ENCODE data around the gene INTS12. TPM values are rescaled to one million over a fixed set of nuclear protein-coding genes. Genes with fewer than 3 reads are reported as not detected.
"Not testable (repeated sequence)": the region's sequence is repeated elsewhere in the genome, so short reads cannot be mapped to it uniquely, and the experiment has no call there.

Gene INTS12
- total RNA-seq (2014; rRNA removed; shearing (Covaris generic)) = 19.4 and 22.2 TPM in 2 replicates

DNA sequence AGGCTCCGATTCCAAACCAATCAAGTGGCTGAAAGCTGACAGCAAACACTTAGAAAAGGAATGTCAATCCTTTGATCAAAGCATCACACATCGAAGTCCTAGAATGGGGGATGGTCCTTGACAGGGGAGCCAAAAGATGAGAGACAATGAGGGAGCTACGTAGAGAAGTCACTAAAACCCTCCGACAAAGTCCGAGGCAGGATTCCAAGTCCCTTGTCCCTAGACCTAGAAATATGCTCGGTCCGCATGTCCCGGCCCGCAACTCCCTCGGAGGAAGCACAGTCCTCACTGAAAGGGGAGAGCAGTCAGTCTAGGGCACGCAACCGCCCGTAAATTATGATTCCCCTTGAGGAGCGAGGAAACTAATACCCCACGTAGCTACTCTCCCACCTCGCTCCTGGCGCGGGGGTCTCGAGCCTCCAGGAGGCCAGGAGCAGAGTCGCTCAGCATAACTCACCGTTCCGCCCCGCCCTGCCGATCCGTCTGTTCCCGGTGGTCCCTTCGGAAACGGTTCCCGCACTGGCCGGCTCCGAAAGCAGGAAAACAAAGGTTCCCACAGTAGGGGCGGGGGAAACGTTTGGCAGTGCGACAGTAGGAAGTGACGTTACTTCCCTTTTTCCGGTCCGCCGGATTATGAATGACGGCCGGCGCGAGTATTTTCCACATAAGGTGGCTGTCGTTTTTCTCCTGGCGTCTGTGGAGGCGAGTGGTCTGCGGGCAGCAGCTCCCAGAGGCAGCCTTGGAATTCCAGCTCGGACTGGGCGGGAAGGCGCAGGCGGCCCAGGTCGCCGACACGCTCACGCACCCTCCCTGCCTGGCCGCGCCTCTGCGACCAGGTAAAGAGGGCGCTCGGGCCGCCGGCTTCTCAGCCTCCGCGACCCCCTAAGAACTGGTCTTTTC lies at the start of gene INTS12, which contains the start of gene GSTCD:
Gene INTS12 (minus strand): TSS at position 509 of the 900 bp plus-strand sequence. CDS start 8,684 bp downstream, outside the sequence.
Gene GSTCD (plus strand): TSS at position 604 of the 900 bp plus-strand sequence. CDS start 8,830 bp downstream, outside the sequence.
- peak; percentile 87 for DNase-seq (ENCODE audit: low read depth)

- no peak for DNase-seq (ENCODE audit: low read depth)
Observed at GRCh38 chr4:105755375-105755774, 46.9 kb upstream of the INTS12 start.

DNA sequence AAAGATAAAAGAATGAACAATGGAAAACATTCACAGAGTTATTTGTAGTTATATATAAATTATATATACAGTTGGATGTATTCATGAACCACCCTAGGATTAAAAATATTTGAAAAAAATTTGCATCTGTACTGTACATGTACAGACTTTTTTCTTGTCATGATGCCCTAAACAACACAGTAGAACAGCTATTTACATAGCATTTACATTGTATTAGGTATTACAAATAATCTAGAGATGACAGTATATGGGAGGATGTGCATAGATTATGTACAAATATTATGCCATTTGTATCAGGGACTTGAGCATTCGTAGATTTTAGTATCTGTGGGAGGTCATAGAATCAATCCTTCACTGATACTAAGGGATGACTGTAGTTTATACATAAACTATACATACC lies 44.9 kb upstream of the INTS12 start:
- no peak for DNase-seq (ENCODE audit: low read depth)

DNA sequence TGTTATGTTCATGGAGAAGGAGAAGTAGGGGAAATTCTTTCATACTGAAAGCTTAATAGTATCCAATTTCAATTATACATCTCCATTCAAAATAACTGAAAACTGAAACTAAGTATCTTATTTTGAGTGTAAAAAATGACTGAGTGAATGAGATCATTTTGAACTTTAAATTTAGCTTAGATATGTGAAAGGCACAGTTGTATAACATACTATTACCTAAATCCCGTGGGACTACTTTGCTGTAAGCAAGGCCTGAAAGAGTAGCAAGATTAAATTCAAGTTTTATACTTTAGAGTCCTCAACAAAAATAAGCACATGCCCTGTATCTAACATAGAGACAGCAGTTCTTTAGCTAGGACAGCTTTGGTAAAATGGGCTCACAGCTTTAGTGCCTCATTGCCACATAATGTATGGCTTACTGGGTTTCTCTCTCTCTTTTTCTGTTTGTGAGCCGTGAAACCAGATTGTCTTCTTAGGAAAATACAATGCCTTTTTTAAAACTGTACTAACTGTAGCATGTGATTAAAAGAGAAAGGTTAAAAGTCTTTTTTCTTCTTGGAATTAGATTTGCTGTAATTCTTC lies 43.3 kb upstream of the INTS12 start:
- DNase-seq (ENCODE audit: low read depth) = no peak

- DNase-seq (ENCODE audit: low read depth) = no peak
Observed at GRCh38 chr4:105748222-105748621, 39.7 kb upstream of the INTS12 start.

- no peak for DNase-seq (ENCODE audit: low read depth)
Observed at GRCh38 chr4:105741548-105741947, 33.1 kb upstream of the INTS12 start.

DNA sequence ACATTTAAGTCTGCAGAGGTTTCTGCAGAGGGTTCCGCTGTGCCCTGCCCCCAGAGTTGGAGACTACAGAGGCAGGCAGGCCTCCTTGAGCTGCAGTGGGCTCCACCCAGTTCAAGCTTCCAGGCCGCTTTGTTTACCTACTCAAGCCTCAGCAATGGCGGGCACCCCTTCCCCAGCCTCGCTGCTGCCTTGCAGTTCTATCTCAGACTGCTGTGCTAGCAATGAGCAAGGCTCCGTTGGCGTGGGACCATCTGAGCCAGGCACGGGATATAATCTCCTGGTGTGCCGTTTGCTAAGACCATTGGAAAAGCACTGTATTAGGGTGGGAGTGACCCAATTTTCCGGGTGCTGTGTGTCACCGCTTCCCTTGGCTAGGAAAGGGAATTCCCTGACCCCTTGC lies 26.7 kb upstream of the INTS12 start:
- DNase-seq (ENCODE audit: low read depth) = not testable (repeated sequence)

GRCh38 chr4:105729895-105730294 lies 21.4 kb upstream of the INTS12 start:
- DNase-seq (ENCODE audit: low read depth) = not testable (repeated sequence)

DNA sequence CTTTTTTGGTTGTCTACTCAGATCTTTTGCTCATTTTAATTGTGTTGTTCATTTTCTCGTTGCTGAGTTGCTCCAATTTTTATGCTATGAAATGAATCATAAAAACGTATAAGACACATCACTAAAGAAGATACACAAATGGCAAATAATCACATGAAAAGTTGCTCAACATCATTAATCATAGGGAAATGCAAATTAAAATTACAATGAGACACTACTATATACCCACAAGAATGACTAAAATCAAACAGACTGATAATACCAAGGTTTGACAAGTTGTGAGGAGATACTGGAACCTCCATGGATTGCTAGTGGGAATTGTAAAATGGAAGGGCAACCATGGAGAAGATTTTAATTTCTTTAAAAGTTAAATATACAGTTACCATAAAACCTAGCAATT lies 17.1 kb upstream of the INTS12 start:
- no peak for DNase-seq (ENCODE audit: low read depth)

DNA sequence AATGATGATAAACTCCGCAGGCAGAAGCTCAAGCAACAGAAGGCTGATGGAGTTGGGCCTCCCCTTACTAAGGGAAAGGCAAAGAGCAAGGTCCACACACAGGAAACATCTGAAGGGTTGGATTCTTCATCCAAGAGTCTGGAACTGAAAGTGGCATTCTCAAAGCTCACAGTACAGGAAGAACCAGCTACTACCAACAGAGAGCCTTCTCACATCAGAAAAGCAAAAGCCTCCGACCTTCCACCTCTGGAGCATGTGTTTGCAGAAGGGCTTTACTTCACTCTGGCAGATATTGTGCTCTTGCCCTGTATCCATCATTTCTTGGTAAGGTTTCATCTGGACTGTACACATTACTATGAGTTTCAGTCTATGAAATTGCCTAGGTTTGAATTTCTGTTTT lies 10.7 kb upstream of the INTS12 start:
- DNase-seq (ENCODE audit: low read depth) = no peak

- DNase-seq (ENCODE audit: low read depth) = peak; percentile 37
Observed at GRCh38 chr4:105715692-105716278, 7.3 kb upstream of the INTS12 start.

DNA sequence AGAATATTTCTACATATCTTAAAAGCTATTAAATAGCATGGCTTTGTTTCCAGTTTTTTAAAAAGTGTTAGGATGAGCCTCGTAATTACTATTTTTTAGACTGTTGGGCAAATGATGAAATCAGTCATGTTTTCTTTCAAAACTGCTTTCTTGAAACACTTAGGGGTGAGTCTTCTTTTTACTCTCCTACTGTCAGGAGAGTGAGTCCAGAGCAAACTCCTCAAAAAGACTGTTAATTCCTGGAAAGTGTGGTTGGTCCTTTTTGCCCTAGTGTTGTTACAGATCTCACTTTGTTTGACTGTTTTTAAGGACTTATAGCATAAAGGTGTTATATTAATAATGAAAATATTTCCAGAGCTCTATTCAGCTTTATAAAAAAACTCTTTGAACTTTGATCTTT lies 6.4 kb upstream of the INTS12 start:
- no peak for DNase-seq (ENCODE audit: low read depth)

GRCh38 chr4:105714071-105714521 lies 5.6 kb upstream of the INTS12 start:
- DNase-seq (ENCODE audit: low read depth) = no peak

GRCh38 chr4:105712766-105713165 lies 4.3 kb upstream of the INTS12 start:
- DNase-seq (ENCODE audit: low read depth) = no peak

DNA sequence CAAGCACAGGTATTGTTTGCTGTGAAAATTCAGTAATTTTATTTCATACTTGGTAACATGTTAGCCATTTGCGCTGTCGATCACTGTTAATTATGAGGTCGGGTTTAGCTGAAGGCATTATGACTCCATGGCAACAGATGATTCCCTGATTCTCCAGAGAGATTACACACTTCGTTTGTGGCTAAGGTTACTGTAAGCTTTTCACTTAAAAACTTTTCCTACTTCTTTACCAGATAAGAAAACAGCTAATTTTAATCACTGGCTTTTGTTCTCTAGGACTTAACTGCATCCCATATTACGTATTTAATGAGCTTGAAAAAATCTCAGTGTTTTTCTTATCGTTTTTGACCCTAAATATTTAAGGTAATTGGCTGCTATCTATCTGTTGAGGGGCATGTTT lies 2.2 kb upstream of the INTS12 start:
- peak; percentile 58 for DNase-seq (ENCODE audit: low read depth)

DNA sequence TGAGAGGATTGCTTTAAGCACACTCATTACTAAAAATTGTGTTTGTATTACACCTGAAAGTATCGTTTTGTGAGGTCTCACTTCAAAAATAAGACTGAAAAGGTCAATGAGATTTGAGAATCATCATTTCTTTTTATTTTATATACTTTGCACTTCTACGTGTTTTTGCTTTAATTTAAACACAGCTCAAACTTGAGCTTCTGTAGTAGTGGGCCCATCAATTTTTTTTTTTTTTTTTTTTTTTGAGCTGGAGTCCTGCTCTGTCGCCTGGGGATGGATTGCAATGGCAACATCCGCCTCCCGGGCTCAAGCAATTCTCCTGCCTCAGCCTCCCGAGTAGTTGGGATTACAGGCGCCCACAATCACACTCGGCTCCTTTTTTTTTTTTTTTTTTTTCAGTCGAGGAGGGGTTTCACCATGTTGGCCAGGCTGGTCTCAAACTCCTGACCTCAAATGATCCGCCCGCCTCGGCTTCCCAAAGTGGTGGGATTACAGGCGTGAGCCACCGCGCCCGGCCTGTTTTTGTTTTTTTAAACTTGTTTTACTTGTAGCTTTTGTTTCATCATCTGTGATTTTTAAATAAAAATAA lies 1.6 kb upstream of the INTS12 start:
- peak; percentile 5 for DNase-seq (ENCODE audit: low read depth)

- DNase-seq (ENCODE audit: low read depth) = peak; percentile 12
Observed at GRCh38 chr4:105709081-105709450, 577 bp upstream of the INTS12 start.

DNA sequence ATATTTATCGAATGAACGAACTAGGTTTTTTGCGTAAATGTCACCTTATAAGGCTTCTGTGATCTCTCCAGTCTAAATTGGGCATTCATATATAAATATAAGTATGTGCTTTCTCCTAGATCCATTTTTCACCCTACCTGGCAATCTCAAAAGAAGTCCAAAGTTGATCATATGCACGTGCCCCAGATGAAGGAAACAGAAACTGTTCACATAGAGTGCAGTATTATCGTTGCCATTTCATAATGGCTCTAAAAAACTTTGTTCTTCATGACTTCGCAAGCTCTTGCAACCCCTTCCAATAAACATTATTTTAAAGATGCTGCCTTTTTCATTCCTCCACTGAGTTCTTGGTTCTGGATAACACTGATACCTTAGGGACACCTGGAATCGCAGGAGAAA lies 708 bp downstream of the INTS12 start:
- DNase-seq (ENCODE audit: low read depth) = no peak

DNA sequence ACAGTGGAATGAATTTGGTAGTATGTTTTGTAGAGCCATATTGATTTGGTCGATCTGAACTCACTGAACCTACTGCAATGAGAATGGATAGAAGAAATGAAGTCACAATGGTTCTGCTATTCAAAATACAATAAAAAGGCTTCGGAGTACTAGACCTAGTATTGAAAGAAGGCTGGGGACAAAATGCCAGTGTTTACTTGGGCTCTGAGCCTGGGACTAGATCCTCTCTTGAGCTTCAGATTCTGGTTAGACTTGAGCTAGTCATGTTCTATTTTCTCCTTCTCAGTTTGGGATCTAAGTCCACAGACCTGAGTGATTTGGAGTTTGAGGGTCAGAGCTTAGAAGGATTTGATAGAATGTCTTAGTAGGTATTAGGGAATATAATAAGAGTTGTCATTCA lies 9.9 kb downstream of the INTS12 start:
- DNase-seq (ENCODE audit: low read depth) = no peak

DNA sequence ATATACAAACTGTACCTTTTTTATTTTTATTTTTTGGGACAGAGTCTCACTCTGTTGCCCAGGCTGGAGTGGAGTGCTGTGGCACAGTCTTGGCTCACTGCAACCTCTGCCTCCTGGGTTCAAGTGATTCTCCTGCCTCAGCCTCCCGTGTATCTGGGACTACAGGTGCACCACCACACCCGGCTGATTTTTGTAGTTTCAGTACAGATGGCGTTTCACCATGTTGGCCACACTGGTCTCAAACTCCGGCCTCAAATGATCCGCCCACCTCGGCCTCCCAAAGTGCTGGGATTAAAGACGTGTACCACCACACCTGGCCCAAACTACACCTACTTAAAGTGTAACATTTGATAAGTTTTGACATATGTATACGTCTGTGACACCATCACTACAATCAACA lies 12.7 kb downstream of the INTS12 start:
- DNase-seq (ENCODE audit: low read depth) = not testable (repeated sequence)

DNA sequence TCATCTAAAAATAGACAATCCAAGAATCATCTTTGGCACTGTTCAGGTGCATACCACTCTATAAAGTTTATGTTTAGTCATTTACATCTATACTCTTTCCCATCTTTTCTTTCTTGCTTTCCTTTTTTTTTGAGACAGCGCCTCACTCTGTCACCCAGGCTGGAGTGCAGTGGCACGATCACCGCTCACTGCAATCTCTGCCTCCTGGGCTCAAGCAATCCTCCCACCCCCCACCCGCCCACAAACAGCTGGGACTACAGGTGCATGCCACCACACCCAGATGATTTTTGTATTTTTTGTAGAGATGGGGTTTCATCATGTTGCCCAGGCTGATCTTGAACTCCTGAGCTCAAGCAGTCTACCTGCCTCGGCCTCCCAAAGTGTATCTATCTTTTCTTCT lies 13.7 kb downstream of the INTS12 start:
- not testable (repeated sequence) for DNase-seq (ENCODE audit: low read depth)

- DNase-seq (ENCODE audit: low read depth) = no peak
Observed at GRCh38 chr4:105686571-105686970, 21.9 kb downstream of the INTS12 start.
